GM23338 (cell line): ENCODE measurements around the gene NXPH4. TPM values are rescaled to one million over a fixed set of nuclear protein-coding genes. Genes with fewer than 3 reads are reported as not detected.

Experiments
- ATAC-seq: fragments of 200-7000 bp; cut with Tn5 transposase; 3 replicates; pipeline ENCODE4 v1.9.1; 2020
- DNase-seq: peaks from one replicate; pipeline ENCODE4 v3.0.0-alpha.2; 2015; ENCODE audit warnings: low spot score
- H2AFZ ChIP-seq: fragments of 200-600 bp; sonication (generic); 2 replicates; pipeline ENCODE4 v1.8.0; 2016; ENCODE audit warnings: antibody characterized with exemption, mild to moderate bottlenecking, moderate library complexity
- H3F3A ChIP-seq: fragments of 200-600 bp; sonication (generic); replicated peaks from 2 replicates; pipeline ENCODE4 v1.8.0; 2017; ENCODE audit warnings: antibody characterized with exemption, mixed run types, low read depth
- H3K27ac ChIP-seq: fragments of 200-600 bp; sonication (generic); 2 replicates; pipeline ENCODE4 v1.6.1; 2016; ENCODE audit warnings: low read depth
- H3K27me3 ChIP-seq: fragments of 200-600 bp; sonication (generic); 2 replicates; pipeline ENCODE4 v1.8.0; 2016; ENCODE audit warnings: mild to moderate bottlenecking, mixed run types, moderate library complexity; ENCODE audit not compliant: insufficient read depth
- H3K36me3 ChIP-seq: fragments of 200-600 bp; sonication (generic); 2 replicates; pipeline ENCODE4 v1.8.0; 2016; ENCODE audit warnings: mild to moderate bottlenecking; ENCODE audit not compliant: insufficient read depth
- H3K4me1 ChIP-seq: fragments of 200-600 bp; sonication (generic); 2 replicates; pipeline ENCODE4 v1.8.0; 2016; ENCODE audit warnings: mild to moderate bottlenecking, moderate library complexity; ENCODE audit not compliant: insufficient read depth
- H3K4me2 ChIP-seq: fragments of 200-600 bp; sonication (generic); 2 replicates; pipeline ENCODE4 v1.7.1; 2017; ENCODE audit warnings: mixed run types
- H3K4me3 ChIP-seq: fragments of 200-600 bp; sonication (generic); 2 replicates; pipeline ENCODE4 v1.6.1; 2016; ENCODE audit warnings: mixed run types
- H3K79me2 ChIP-seq: fragments of 200-600 bp; sonication (generic); replicated peaks from 2 replicates; pipeline ENCODE4 v1.8.0; 2017; ENCODE audit warnings: mild to moderate bottlenecking; ENCODE audit not compliant: insufficient read depth
- H3K9me2 ChIP-seq: fragments of 200-600 bp; sonication (generic); 2 replicates; pipeline ENCODE4 v1.8.0; 2017; ENCODE audit not compliant: insufficient read depth
- H4K20me1 ChIP-seq: fragments of 200-600 bp; sonication (generic); replicated peaks from 2 replicates; pipeline ENCODE4 v1.8.0; 2017; ENCODE audit warnings: mild to moderate bottlenecking; ENCODE audit not compliant: insufficient read depth
- H3K27ac Mint-ChIP-seq: 2 replicates; pipeline ENCODE4 v1.8.0; 2020; ENCODE audit warnings: inconsistent platforms, mild to moderate bottlenecking, moderate library complexity, mixed read lengths
- H3K27me3 Mint-ChIP-seq: 3 replicates; pipeline ENCODE4 v1.8.0; 2022; ENCODE audit warnings: low read depth, mild to moderate bottlenecking, moderate library complexity, mixed read lengths, inconsistent platforms; ENCODE audit not compliant: insufficient read depth, poor library complexity
- H3K36me3 Mint-ChIP-seq: 3 replicates; pipeline ENCODE4 v1.8.0; 2021; ENCODE audit warnings: low read depth, mild to moderate bottlenecking, inconsistent platforms, moderate library complexity, mixed read lengths
- H3K4me1 Mint-ChIP-seq: 3 replicates; pipeline ENCODE4 v1.8.0; 2020; ENCODE audit warnings: mild to moderate bottlenecking, inconsistent platforms, mixed read lengths
- H3K4me3 Mint-ChIP-seq: 3 replicates; pipeline ENCODE4 v1.8.0; 2021; ENCODE audit warnings: moderate library complexity, mild to moderate bottlenecking, inconsistent platforms, mixed read lengths
- H3K9me3 Mint-ChIP-seq: 3 replicates; pipeline ENCODE4 v1.8.0; 2020; ENCODE audit warnings: moderate library complexity, mild to moderate bottlenecking, inconsistent platforms, mixed read lengths
- CREB1 ChIP-seq: fragments of 250-450 bp; sonication (Bioruptor Pico); IDR thresholded peaks from 2 replicates; pipeline ENCODE4 v1.5.0; 2020; ENCODE audit warnings: low read depth, mild to moderate bottlenecking, moderate library complexity
- CTCF ChIP-seq, 2 experiments: fragments of 200-600 bp in 1 of 2; sonication (generic) in 1 of 2; conservative IDR thresholded peaks; 2 replicates each; pipeline versions ENCODE4 v1.5.1 to v1.6.1; 2016 to 2017; ENCODE audit warnings: antibody characterized with exemption in 2 of 2, low read depth in 2 of 2, mild to moderate bottlenecking in 2 of 2, moderate library complexity in 1 of 2
- EZH2 ChIP-seq: fragments of 200-600 bp; sonication (generic); IDR thresholded peaks from one replicate; pipeline ENCODE4 v1.8.0; 2017; ENCODE audit warnings: antibody characterized with exemption, mild to moderate bottlenecking, low read depth; ENCODE audit not compliant: unreplicated experiment
- EZH2phosphoT487 ChIP-seq: fragments of 200-600 bp; sonication (generic); IDR thresholded peaks from one replicate; pipeline ENCODE4 v1.8.1; 2018; ENCODE audit warnings: antibody characterized with exemption; ENCODE audit not compliant: unreplicated experiment
- ZNF331 ChIP-seq: fragments of 250-450 bp; sonication (Bioruptor Pico); IDR thresholded peaks from 2 replicates; pipeline ENCODE4 v1.5.0; 2020; ENCODE audit warnings: low read depth, mild to moderate bottlenecking, moderate library complexity
- polyA plus RNA-seq: library from polyadenylated mRNA; unstranded; fragments of >200 nt; fragmentation: Nextera tagmentation; extraction: Ambion mirVana; gene quantifications from 2 replicates; pipeline ENCODE4 v1.2.1, GENCODE V29; 2016
- total RNA-seq: library from RNA; depleted of rRNA; stranded (reverse); fragments of >200 nt; shearing (Covaris generic); gene quantifications from 2 replicates; pipeline ENCODE4 v1.2.3, GENCODE V29; 2014

Gene NXPH4
- total and polyA plus RNA-seq, 2 experiments from 2014 or later = 0.89 to 1.5 TPM

- H3K4me1 ChIP-seq = peaks cover 68% of the 10 kb centered on the region
- H3K36me3 ChIP-seq = no peaks in the 10 kb centered on the region
- Mint-ChIP-seq H3K27me3 (peaks cover 79% of the 10 kb centered on the region), H3K4me3 (peak overlapping the region; percentile 17; the same call in 1 of the 3 replicates), H3K4me1 (peaks cover 65% of the 10 kb centered on the region), H3K27ac (no peak overlapping the region), H3K9me3 (peaks cover 3% of the 10 kb centered on the region), H3K36me3 (peaks cover 2% of the 10 kb centered on the region; the same call in 1 of the 3 replicates)
- peaks cover 5% of the 10 kb centered on the region; the same call in 1 of the 2 replicates for H4K20me1 ChIP-seq
- peak overlapping the region; percentile 72 for H3K4me2 ChIP-seq
- peak overlapping the region; percentile 61 for H3K4me3 ChIP-seq
- peak overlapping the region; percentile 81; the same call in 1 of the 2 replicates for H2AFZ ChIP-seq
- H3K9me2 ChIP-seq = no peaks in the 10 kb centered on the region
- peak; percentile 34 for TF ChIP-seq EZH2
- no peak for TF ChIP-seq CREB1
- peak; percentile 86 for DNase-seq
- H3K27me3 ChIP-seq = peaks cover 97% of the 10 kb centered on the region
- peaks cover 30% of the 10 kb centered on the region; the same call in 1 of the 2 replicates for H3F3A ChIP-seq
- H3K79me2 ChIP-seq = no peaks in the 10 kb centered on the region
- ATAC-seq = no peak
- no peak overlapping the region for H3K27ac ChIP-seq
These were observed 7.8 kb downstream of the NXPH4 start for GRCh38 chr12:57224278-57224972.

GRCh38 chr12:57224973-57225679 lies 8.5 kb downstream of the NXPH4 start:
- peak overlapping the region; percentile 71 for H3K4me3 Mint-ChIP-seq
- ATAC-seq (peak; percentile 69), DNase-seq (peak; percentile 48)
- H3K79me2 ChIP-seq = peaks cover 5% of the 10 kb centered on the region
- peaks cover 62% of the 10 kb centered on the region for H3K4me1 ChIP-seq
- H3K27ac ChIP-seq = no peak overlapping the region
- no peaks in the 10 kb centered on the region for H3K9me2 ChIP-seq
- H3K36me3 Mint-ChIP-seq = peaks cover 8% of the 10 kb centered on the region
- H3K27me3 ChIP-seq = peaks cover 90% of the 10 kb centered on the region
- H3K9me3 Mint-ChIP-seq = peaks cover 3% of the 10 kb centered on the region
- H3K36me3 ChIP-seq = no peaks in the 10 kb centered on the region
- TF ChIP-seq ZNF331 (CRISPR knock-in tag) (no peak), EZH2phosphoT487 (peak; percentile 30), CTCF (conservative IDR thresholded peaks at IDR 0.05; ENCODE audit: low read depth in 2 of 2) (peak; percentile 85 to 89)
- H4K20me1 ChIP-seq = peaks cover 5% of the 10 kb centered on the region; the same call in 1 of the 2 replicates
- peak overlapping the region; percentile 87 for H3K4me2 ChIP-seq
- H2AFZ ChIP-seq = peak overlapping the region; percentile 76
- peaks cover 60% of the 10 kb centered on the region for H3K4me1 Mint-ChIP-seq
- H3K4me3 ChIP-seq = peak overlapping the region; percentile 61
- H3K27me3 Mint-ChIP-seq = peaks cover 76% of the 10 kb centered on the region
- H3F3A ChIP-seq = peaks cover 30% of the 10 kb centered on the region; the same call in 1 of the 2 replicates
- H3K27ac Mint-ChIP-seq = no peak overlapping the region
